ENCODE data around the gene PACSIN1. TPM values are rescaled to one million over a fixed set of nuclear protein-coding genes. Genes with fewer than 3 reads are reported as not detected.

The PACSIN1 gene
- total and polyA plus RNA-seq, 2 experiments from 2014 or later: 0.05 to 0.37 TPM

- Histone ChIP-seq H3K27ac (no peak overlapping the region), H3K9me3 (ENCODE audit: low read depth) (no peaks in the 10 kb centered on the region), H3K9me2 (replicated peaks; ENCODE audit: insufficient read depth) (no peaks in the 10 kb centered on the region), H3K36me3 (replicated peaks; ENCODE audit: insufficient read depth, low read depth) (no peaks in the 10 kb centered on the region), H3K4me3 (no peak overlapping the region), H3K4me1 (ENCODE audit: insufficient read depth) (no peaks in the 10 kb centered on the region), H3K27me3 (no peaks in the 10 kb centered on the region), H3K79me2 (no peaks in the 10 kb centered on the region), H3K4me2 (no peak overlapping the region), H4K20me1 (ENCODE audit: insufficient read depth, poor library complexity, severe bottlenecking) (no peaks in the 10 kb centered on the region), H2AFZ (no peak overlapping the region)
- TF ChIP-seq EZH2 (IDR thresholded peaks at IDR 0.05; ENCODE audit: borderline replicate concordance) (no peak), CTCF (IDR thresholded peaks at IDR 0.05; ENCODE audit: poor library complexity) (no peak), EZH2phosphoT487 (IDR thresholded peaks at IDR 0.05; ENCODE audit: low read depth, severe bottlenecking, unreplicated experiment) (no peak)
- 87% methylated on average over 8 of the region's 8 CpGs for WGBS (ENCODE audit: low lambda C conversion rate, missing lambda C conversion rate)
- no peak for DNase-seq (ENCODE audit: low spot score)
Observed at GRCh38 chr6:34573567-34574183, 107.8 kb downstream of the PACSIN1 start.

- Histone ChIP-seq H3K4me1 (ENCODE audit: insufficient read depth) (no peaks in the 10 kb centered on the region), H3K4me3 (no peak overlapping the region), H3K4me2 (no peak overlapping the region), H3K9me2 (replicated peaks; ENCODE audit: insufficient read depth) (no peaks in the 10 kb centered on the region), H3K79me2 (no peaks in the 10 kb centered on the region), H3K9me3 (ENCODE audit: low read depth) (no peaks in the 10 kb centered on the region), H3K27me3 (no peaks in the 10 kb centered on the region), H2AFZ (no peak overlapping the region), H4K20me1 (ENCODE audit: insufficient read depth, poor library complexity, severe bottlenecking) (no peaks in the 10 kb centered on the region), H3K36me3 (replicated peaks; ENCODE audit: insufficient read depth, low read depth) (no peaks in the 10 kb centered on the region), H3K27ac (no peak overlapping the region)
- no peak for TF ChIP-seq EZH2phosphoT487 (IDR thresholded peaks at IDR 0.05; ENCODE audit: low read depth, severe bottlenecking, unreplicated experiment)
- no peak for TF ChIP-seq CTCF (IDR thresholded peaks at IDR 0.05; ENCODE audit: poor library complexity)
- no peak for TF ChIP-seq EZH2 (IDR thresholded peaks at IDR 0.05; ENCODE audit: borderline replicate concordance)
- no peak for DNase-seq (ENCODE audit: low spot score)
- 90% methylated on average over 10 of the region's 10 CpGs for WGBS (ENCODE audit: low lambda C conversion rate, missing lambda C conversion rate)
Observed at GRCh38 chr6:34574647-34575293, 108.9 kb downstream of the PACSIN1 start.

GRCh38 chr6:34575326-34575725 is 109.5 kb downstream of the PACSIN1 start:
- no peaks in the 10 kb centered on the region for H3K36me3 ChIP-seq (replicated peaks; ENCODE audit: insufficient read depth, low read depth)
- no peaks in the 10 kb centered on the region for H3K27me3 ChIP-seq
- H3K4me3 ChIP-seq: no peak overlapping the region
- WGBS (ENCODE audit: low lambda C conversion rate, missing lambda C conversion rate): 78% methylated on average over 3 of the region's 3 CpGs
- no peak for TF ChIP-seq CTCF (IDR thresholded peaks at IDR 0.05; ENCODE audit: poor library complexity)
- no peak for TF ChIP-seq EZH2phosphoT487 (IDR thresholded peaks at IDR 0.05; ENCODE audit: low read depth, severe bottlenecking, unreplicated experiment)
- TF ChIP-seq EZH2 (IDR thresholded peaks at IDR 0.05; ENCODE audit: borderline replicate concordance): no peak
- no peaks in the 10 kb centered on the region for H3K79me2 ChIP-seq
- H3K27ac ChIP-seq: no peak overlapping the region
- H3K4me1 ChIP-seq (ENCODE audit: insufficient read depth): no peaks in the 10 kb centered on the region
- H4K20me1 ChIP-seq (ENCODE audit: insufficient read depth, poor library complexity, severe bottlenecking): no peaks in the 10 kb centered on the region
- no peak overlapping the region for H2AFZ ChIP-seq
- no peak overlapping the region for H3K4me2 ChIP-seq
- H3K9me2 ChIP-seq (replicated peaks; ENCODE audit: insufficient read depth): no peaks in the 10 kb centered on the region
- no peaks in the 10 kb centered on the region for H3K9me3 ChIP-seq (ENCODE audit: low read depth)
- no peak for DNase-seq (ENCODE audit: low spot score)

Data from hepatocyte (in vitro differentiated cells).